ENCODE measurements around the gene SYNPR.

The SYNPR gene

GRCh38 chr3:63364495-63364894, 86.4 kb downstream of the SYNPR start:
- H3K27ac ChIP-seq (ENCODE audit: low read length): no peak overlapping the region
- no peaks in the 10 kb centered on the region for H4K20me1 ChIP-seq (ENCODE audit: insufficient read depth, low read length)
- H3K4me1 ChIP-seq (ENCODE audit: insufficient read depth, low read length): no peaks in the 10 kb centered on the region
- TF ChIP-seq EZH2 (IDR thresholded peaks at IDR 0.05; ENCODE audit: borderline replicate concordance, low read depth, low read length, severe bottlenecking) (no peak), CTCF (IDR thresholded peaks at IDR 0.05; ENCODE audit: borderline replicate concordance, extremely low read depth, low read length, poor library complexity, severe bottlenecking) (no peak)
- H3K36me3 ChIP-seq (ENCODE audit: insufficient read depth, low read length): no peaks in the 10 kb centered on the region
- H3K4me3 ChIP-seq (ENCODE audit: low read depth in 1 of 2, low read length in 2 of 2): no peak overlapping the region
- H3K27me3 ChIP-seq (ENCODE audit: insufficient read depth, low read length, poor library complexity): no peaks in the 10 kb centered on the region
- H3K9ac ChIP-seq (ENCODE audit: low read depth, low read length): no peak overlapping the region
- H3K4me2 ChIP-seq (ENCODE audit: insufficient read depth, low read length): no peak overlapping the region
- DNase-seq (no peak), ATAC-seq (ENCODE audit: insufficient read depth, low read depth) (no peak)
- H3K9me3 ChIP-seq (ENCODE audit: insufficient read depth, low read length, severe bottlenecking): no peaks in the 10 kb centered on the region
- no peak overlapping the region for H2AFZ ChIP-seq (ENCODE audit: low read depth, low read length)
- H3K79me2 ChIP-seq (ENCODE audit: insufficient read depth, low read length): no peaks in the 10 kb centered on the region

- Histone ChIP-seq H3K79me2 (ENCODE audit: insufficient read depth, low read length) (no peaks in the 10 kb centered on the region), H3K4me1 (ENCODE audit: insufficient read depth, low read length) (no peaks in the 10 kb centered on the region), H3K4me2 (ENCODE audit: insufficient read depth, low read length) (no peak overlapping the region), H3K27me3 (ENCODE audit: insufficient read depth, low read length, poor library complexity) (no peaks in the 10 kb centered on the region), H2AFZ (ENCODE audit: low read depth, low read length) (no peak overlapping the region), H3K9me3 (ENCODE audit: insufficient read depth, low read length, severe bottlenecking) (no peaks in the 10 kb centered on the region), H3K4me3 (ENCODE audit: low read depth in 1 of 2, low read length in 2 of 2) (no peak overlapping the region), H3K27ac (ENCODE audit: low read length) (no peak overlapping the region), H3K36me3 (ENCODE audit: insufficient read depth, low read length) (no peaks in the 10 kb centered on the region), H3K9ac (ENCODE audit: low read depth, low read length) (no peak overlapping the region), H4K20me1 (ENCODE audit: insufficient read depth, low read length) (no peaks in the 10 kb centered on the region)
- DNase-seq: no peak
- ATAC-seq (ENCODE audit: insufficient read depth, low read depth): no peak
- TF ChIP-seq CTCF (IDR thresholded peaks at IDR 0.05; ENCODE audit: borderline replicate concordance, extremely low read depth, low read length, poor library complexity, severe bottlenecking) (peak; percentile 14), EZH2 (IDR thresholded peaks at IDR 0.05; ENCODE audit: borderline replicate concordance, low read depth, low read length, severe bottlenecking) (no peak)
These were observed 86.8 kb downstream of the SYNPR start for GRCh38 chr3:63364910-63365309.

- Histone ChIP-seq H2AFZ (ENCODE audit: low read depth, low read length) (no peak overlapping the region), H3K4me3 (ENCODE audit: low read depth in 1 of 2, low read length in 2 of 2) (no peak overlapping the region), H3K4me2 (ENCODE audit: insufficient read depth, low read length) (no peak overlapping the region), H3K36me3 (ENCODE audit: insufficient read depth, low read length) (no peaks in the 10 kb centered on the region), H3K9ac (ENCODE audit: low read depth, low read length) (no peak overlapping the region), H3K9me3 (ENCODE audit: insufficient read depth, low read length, severe bottlenecking) (no peaks in the 10 kb centered on the region), H4K20me1 (ENCODE audit: insufficient read depth, low read length) (no peaks in the 10 kb centered on the region), H3K27me3 (ENCODE audit: insufficient read depth, low read length, poor library complexity) (no peaks in the 10 kb centered on the region), H3K79me2 (ENCODE audit: insufficient read depth, low read length) (no peaks in the 10 kb centered on the region), H3K27ac (ENCODE audit: low read length) (no peak overlapping the region), H3K4me1 (ENCODE audit: insufficient read depth, low read length) (no peaks in the 10 kb centered on the region)
- DNase-seq (no peak), ATAC-seq (ENCODE audit: insufficient read depth, low read depth) (no peak)
- TF ChIP-seq CTCF (IDR thresholded peaks at IDR 0.05; ENCODE audit: borderline replicate concordance, extremely low read depth, low read length, poor library complexity, severe bottlenecking): no peak
- TF ChIP-seq EZH2 (IDR thresholded peaks at IDR 0.05; ENCODE audit: borderline replicate concordance, low read depth, low read length, severe bottlenecking): no peak
These were observed 87.6 kb downstream of the SYNPR start for GRCh38 chr3:63365671-63366070.

- Histone ChIP-seq H3K27ac (ENCODE audit: low read length) (no peak overlapping the region), H3K79me2 (ENCODE audit: insufficient read depth, low read length) (no peaks in the 10 kb centered on the region)
- no peak for ATAC-seq (ENCODE audit: insufficient read depth, low read depth)
These were observed 92.0 kb downstream of the SYNPR start for GRCh38 chr3:63370094-63370493.

More at GRCh38 chr3:63370094-63370493, 92.0 kb downstream of the SYNPR start:
- DNase-seq: no peak
- Histone ChIP-seq H2AFZ (ENCODE audit: low read depth, low read length) (no peak overlapping the region), H4K20me1 (ENCODE audit: insufficient read depth, low read length) (no peaks in the 10 kb centered on the region), H3K9me3 (ENCODE audit: insufficient read depth, low read length, severe bottlenecking) (no peaks in the 10 kb centered on the region), H3K4me1 (ENCODE audit: insufficient read depth, low read length) (no peaks in the 10 kb centered on the region), H3K4me3 (ENCODE audit: low read depth in 1 of 2, low read length in 2 of 2) (no peak overlapping the region), H3K9ac (ENCODE audit: low read depth, low read length) (no peak overlapping the region), H3K4me2 (ENCODE audit: insufficient read depth, low read length) (no peak overlapping the region), H3K27me3 (ENCODE audit: insufficient read depth, low read length, poor library complexity) (no peaks in the 10 kb centered on the region), H3K36me3 (ENCODE audit: insufficient read depth, low read length) (no peaks in the 10 kb centered on the region)
- TF ChIP-seq CTCF (IDR thresholded peaks at IDR 0.05; ENCODE audit: borderline replicate concordance, extremely low read depth, low read length, poor library complexity, severe bottlenecking): no peak
- no peak for TF ChIP-seq EZH2 (IDR thresholded peaks at IDR 0.05; ENCODE audit: borderline replicate concordance, low read depth, low read length, severe bottlenecking)
